Neural cell (in vitro differentiated cells): Measurements from ENCODE around the gene S100PBP. TPM values are rescaled to one million over a fixed set of nuclear protein-coding genes. Genes with fewer than 3 reads are reported as not detected.

Source experiments
- H2AFZ ChIP-seq: fragments of 200-600, 300-800 bp; sonication (generic), shearing (Covaris generic); 2 replicates; pipeline ENCODE4 v1.6.0; 2014; ENCODE audit warnings: low read depth, mild to moderate bottlenecking, antibody characterized with exemption, low read length, moderate library complexity
- H3F3A ChIP-seq: fragments of 200-600 bp; shearing (Covaris generic); 2 replicates; pipeline ENCODE4 v1.6.1; 2016; ENCODE audit warnings: mild to moderate bottlenecking, moderate library complexity, mixed read lengths, antibody characterized with exemption, low read length; ENCODE audit not compliant: insufficient read depth, poor library complexity, severe bottlenecking
- H3K27ac ChIP-seq: fragments of 200-600, 300-800 bp; sonication (generic), shearing (Covaris generic); 2 replicates; pipeline ENCODE4 v1.5.1; 2014; ENCODE audit warnings: mild to moderate bottlenecking, low read length, moderate library complexity
- H3K27me3 ChIP-seq: fragments of 300-800, 200-600 bp; sonication (generic), shearing (Covaris generic); 2 replicates; pipeline ENCODE4 v1.6.0; 2014; ENCODE audit warnings: mild to moderate bottlenecking, low read depth, low read length, moderate library complexity; ENCODE audit not compliant: insufficient read depth
- H3K36me3 ChIP-seq: fragments of 300-800, 200-600 bp; sonication (generic), shearing (Covaris generic); 2 replicates; pipeline ENCODE4 v1.5.1; 2014; ENCODE audit warnings: mild to moderate bottlenecking, antibody characterized with exemption, low read length, moderate library complexity; ENCODE audit not compliant: insufficient read depth
- H3K4me2 ChIP-seq: fragments of 300-800, 200-600 bp; sonication (generic), shearing (Covaris generic); 2 replicates; pipeline ENCODE4 v1.6.0; 2014; ENCODE audit warnings: mild to moderate bottlenecking, low read length
- H3K4me3 ChIP-seq: fragments of 300-800, 200-600 bp; sonication (generic), shearing (Covaris generic); 2 replicates; pipeline ENCODE4 v1.5.1; 2014; ENCODE audit warnings: mild to moderate bottlenecking, low read length, moderate library complexity
- H3K79me2 ChIP-seq: fragments of 200-600 bp; shearing (Covaris generic); replicated peaks from 2 replicates; pipeline ENCODE4 v1.6.0; 2014; ENCODE audit warnings: mild to moderate bottlenecking, low read length, moderate library complexity; ENCODE audit not compliant: insufficient read depth
- H3K9ac ChIP-seq: fragments of 300-800, 200-600 bp; sonication (generic), shearing (Covaris generic); 2 replicates; pipeline ENCODE4 v1.6.1; 2016; ENCODE audit warnings: mild to moderate bottlenecking, low read length, mixed read lengths
- H3K9me2 ChIP-seq: fragments of 200-600 bp; shearing (Covaris generic); 2 replicates; pipeline ENCODE4 v1.6.1; 2016; ENCODE audit warnings: mild to moderate bottlenecking, low read length, mixed read lengths; ENCODE audit not compliant: insufficient read depth
- H3K9me3 ChIP-seq: fragments of 200-600, 300-800 bp; sonication (generic), shearing (Covaris generic); 2 replicates; pipeline ENCODE4 v1.6.1; 2016; ENCODE audit warnings: mild to moderate bottlenecking, mixed run types, low read length, moderate library complexity, mixed read lengths
- H4K20me1 ChIP-seq: fragments of 200-600 bp; shearing (Covaris generic); 2 replicates; pipeline ENCODE4 v1.6.1; 2016; ENCODE audit warnings: mild to moderate bottlenecking, mixed run types; ENCODE audit not compliant: insufficient read depth
- EP300 ChIP-seq: fragments of 450-650 bp; conservative IDR thresholded peaks from 2 replicates; pipeline ENCODE4 v1.6.1; 2014; ENCODE audit warnings: antibody characterized with exemption, mild to moderate bottlenecking, moderate library complexity; ENCODE audit not compliant: poor library complexity, severe bottlenecking
- EZH2 ChIP-seq: fragments of 200-600, 300-800 bp; shearing (Covaris generic), sonication (generic); IDR thresholded peaks from 2 replicates; pipeline ENCODE4 v1.6.1; 2014; ENCODE audit warnings: antibody characterized with exemption, low read length, borderline replicate concordance, mild to moderate bottlenecking; ENCODE audit not compliant: insufficient read depth, poor library complexity, severe bottlenecking
- MXI1 ChIP-seq: fragments of 450-650 bp; conservative IDR thresholded peaks from 2 replicates; pipeline ENCODE4 v1.6.1; 2014; ENCODE audit warnings: antibody characterized with exemption, mild to moderate bottlenecking; ENCODE audit not compliant: poor library complexity, severe bottlenecking
- POLR2AphosphoS5 ChIP-seq: IDR thresholded peaks from 2 replicates; pipeline ENCODE4 v1.6.1; 2012
- RAD21 ChIP-seq: fragments of 450-650 bp; conservative IDR thresholded peaks from 2 replicates; pipeline ENCODE4 v1.6.1; 2014; ENCODE audit warnings: antibody characterized with exemption, mild to moderate bottlenecking, moderate library complexity
- SMC3 ChIP-seq: fragments of 450-650 bp; conservative IDR thresholded peaks from 2 replicates; pipeline ENCODE4 v1.6.1; 2014; ENCODE audit warnings: antibody characterized with exemption, mild to moderate bottlenecking, moderate library complexity; ENCODE audit not compliant: poor library complexity
- TAF1 ChIP-seq: IDR thresholded peaks from 2 replicates; pipeline ENCODE4 v1.6.1; 2012; ENCODE audit warnings: low read depth
- polyA plus RNA-seq: library from polyadenylated mRNA; depleted of rRNA; stranded (reverse); fragments of >200 nt; gene quantifications from 2 replicates; pipeline ENCODE4 v1.2.3, GENCODE V29; 2014
- TF ChIP-seq, protein P1 (sequence below): IDR thresholded peaks from 2 replicates; pipeline ENCODE4 v1.6.1; 2012; ENCODE audit warnings: borderline replicate concordance
- TF ChIP-seq, protein P2 (sequence below): fragments of 450-650 bp; IDR thresholded peaks from 2 replicates; pipeline ENCODE4 v1.5.1; 2014; ENCODE audit warnings: antibody characterized with exemption, mild to moderate bottlenecking, moderate library complexity; ENCODE audit not compliant: poor library complexity, severe bottlenecking

S100PBP gene
- polyA plus RNA-seq, 1 donor from 2014 or later, result 77.0 TPM

DNA sequence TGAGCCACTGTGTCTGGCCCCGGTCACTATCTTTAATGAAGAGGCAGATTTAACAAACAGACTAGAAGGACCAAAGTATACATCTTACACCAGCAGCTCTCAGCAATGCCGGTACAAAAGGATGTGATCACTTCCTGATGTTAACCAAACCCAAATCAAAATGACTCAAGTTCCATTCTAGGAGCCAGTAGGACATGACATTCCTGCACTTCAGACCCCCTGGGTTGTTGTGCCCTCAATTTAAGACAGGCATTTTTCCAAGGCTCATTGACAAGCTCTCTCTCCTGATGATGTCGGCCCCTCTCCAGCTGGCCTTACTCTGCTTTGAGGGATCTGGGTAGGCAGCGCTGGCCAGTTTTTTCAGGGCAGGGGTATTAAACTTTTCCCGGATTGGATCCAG is 35.4 kb upstream of the S100PBP start:
- no peaks in the 10 kb centered on the region for H3K79me2 ChIP-seq
- no peak overlapping the region for H3K9ac ChIP-seq
- H3K4me3 ChIP-seq, result no peak overlapping the region
- no peaks in the 10 kb centered on the region for H3K36me3 ChIP-seq
- no peak overlapping the region for H3K27ac ChIP-seq
- no peaks in the 10 kb centered on the region for H3K9me2 ChIP-seq
- no peaks in the 10 kb centered on the region for H3K27me3 ChIP-seq
- H4K20me1 ChIP-seq, result no peaks in the 10 kb centered on the region
- no peaks in the 10 kb centered on the region for H3F3A ChIP-seq
- H2AFZ ChIP-seq, result no peak overlapping the region
- TF ChIP-seq MXI1 (no peak), POLR2AphosphoS5 (no peak), EZH2 (no peak), SMC3 (no peak), EP300 (no peak), TAF1 (no peak), RAD21 (no peak)
- TF ChIP-seq, protein P1, sequence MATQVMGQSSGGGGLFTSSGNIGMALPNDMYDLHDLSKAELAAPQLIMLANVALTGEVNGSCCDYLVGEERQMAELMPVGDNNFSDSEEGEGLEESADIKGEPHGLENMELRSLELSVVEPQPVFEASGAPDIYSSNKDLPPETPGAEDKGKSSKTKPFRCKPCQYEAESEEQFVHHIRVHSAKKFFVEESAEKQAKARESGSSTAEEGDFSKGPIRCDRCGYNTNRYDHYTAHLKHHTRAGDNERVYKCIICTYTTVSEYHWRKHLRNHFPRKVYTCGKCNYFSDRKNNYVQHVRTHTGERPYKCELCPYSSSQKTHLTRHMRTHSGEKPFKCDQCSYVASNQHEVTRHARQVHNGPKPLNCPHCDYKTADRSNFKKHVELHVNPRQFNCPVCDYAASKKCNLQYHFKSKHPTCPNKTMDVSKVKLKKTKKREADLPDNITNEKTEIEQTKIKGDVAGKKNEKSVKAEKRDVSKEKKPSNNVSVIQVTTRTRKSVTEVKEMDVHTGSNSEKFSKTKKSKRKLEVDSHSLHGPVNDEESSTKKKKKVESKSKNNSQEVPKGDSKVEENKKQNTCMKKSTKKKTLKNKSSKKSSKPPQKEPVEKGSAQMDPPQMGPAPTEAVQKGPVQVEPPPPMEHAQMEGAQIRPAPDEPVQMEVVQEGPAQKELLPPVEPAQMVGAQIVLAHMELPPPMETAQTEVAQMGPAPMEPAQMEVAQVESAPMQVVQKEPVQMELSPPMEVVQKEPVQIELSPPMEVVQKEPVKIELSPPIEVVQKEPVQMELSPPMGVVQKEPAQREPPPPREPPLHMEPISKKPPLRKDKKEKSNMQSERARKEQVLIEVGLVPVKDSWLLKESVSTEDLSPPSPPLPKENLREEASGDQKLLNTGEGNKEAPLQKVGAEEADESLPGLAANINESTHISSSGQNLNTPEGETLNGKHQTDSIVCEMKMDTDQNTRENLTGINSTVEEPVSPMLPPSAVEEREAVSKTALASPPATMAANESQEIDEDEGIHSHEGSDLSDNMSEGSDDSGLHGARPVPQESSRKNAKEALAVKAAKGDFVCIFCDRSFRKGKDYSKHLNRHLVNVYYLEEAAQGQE, result no peak
- TF ChIP-seq, protein P2, sequence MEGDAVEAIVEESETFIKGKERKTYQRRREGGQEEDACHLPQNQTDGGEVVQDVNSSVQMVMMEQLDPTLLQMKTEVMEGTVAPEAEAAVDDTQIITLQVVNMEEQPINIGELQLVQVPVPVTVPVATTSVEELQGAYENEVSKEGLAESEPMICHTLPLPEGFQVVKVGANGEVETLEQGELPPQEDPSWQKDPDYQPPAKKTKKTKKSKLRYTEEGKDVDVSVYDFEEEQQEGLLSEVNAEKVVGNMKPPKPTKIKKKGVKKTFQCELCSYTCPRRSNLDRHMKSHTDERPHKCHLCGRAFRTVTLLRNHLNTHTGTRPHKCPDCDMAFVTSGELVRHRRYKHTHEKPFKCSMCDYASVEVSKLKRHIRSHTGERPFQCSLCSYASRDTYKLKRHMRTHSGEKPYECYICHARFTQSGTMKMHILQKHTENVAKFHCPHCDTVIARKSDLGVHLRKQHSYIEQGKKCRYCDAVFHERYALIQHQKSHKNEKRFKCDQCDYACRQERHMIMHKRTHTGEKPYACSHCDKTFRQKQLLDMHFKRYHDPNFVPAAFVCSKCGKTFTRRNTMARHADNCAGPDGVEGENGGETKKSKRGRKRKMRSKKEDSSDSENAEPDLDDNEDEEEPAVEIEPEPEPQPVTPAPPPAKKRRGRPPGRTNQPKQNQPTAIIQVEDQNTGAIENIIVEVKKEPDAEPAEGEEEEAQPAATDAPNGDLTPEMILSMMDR, result no peak
- H3K9me3 ChIP-seq, result no peaks in the 10 kb centered on the region
- no peak overlapping the region for H3K4me2 ChIP-seq

DNA sequence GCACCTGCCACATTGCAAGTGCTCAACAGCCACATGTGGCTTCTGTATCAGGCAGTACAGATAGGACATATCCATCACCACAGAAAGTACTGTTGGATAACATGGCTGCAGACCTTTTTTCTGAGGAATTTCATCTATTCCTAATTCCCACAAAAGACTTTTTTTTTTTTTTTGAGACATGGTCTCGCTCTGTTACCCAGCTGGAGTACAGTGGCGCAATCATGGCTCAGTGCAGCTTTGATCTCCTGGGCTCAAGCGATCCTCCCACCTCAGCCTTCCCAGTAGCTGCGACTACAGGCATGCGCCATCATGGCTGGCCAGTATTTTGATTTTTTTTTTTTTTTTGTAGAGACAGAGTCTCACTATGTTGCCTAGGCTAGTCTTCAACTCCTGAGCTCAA is 33.6 kb upstream of the S100PBP start:
- H3F3A ChIP-seq, result no peaks in the 10 kb centered on the region
- no peak overlapping the region for H2AFZ ChIP-seq
- no peaks in the 10 kb centered on the region for H4K20me1 ChIP-seq
- H3K27me3 ChIP-seq, result no peaks in the 10 kb centered on the region
- H3K9me3 ChIP-seq, result no peaks in the 10 kb centered on the region
- H3K4me2 ChIP-seq, result no peak overlapping the region
- TF ChIP-seq EP300, result no peak
- TF ChIP-seq, protein P1, result no peak
- TF ChIP-seq, protein P2, result no peak
- TF ChIP-seq EZH2, result no peak
- no peak for TF ChIP-seq SMC3
- TF ChIP-seq MXI1, result no peak
- TF ChIP-seq POLR2AphosphoS5, result no peak
- no peak for TF ChIP-seq RAD21
- no peak for TF ChIP-seq TAF1
- H3K79me2 ChIP-seq, result no peaks in the 10 kb centered on the region
- no peak overlapping the region for H3K9ac ChIP-seq
- no peaks in the 10 kb centered on the region for H3K36me3 ChIP-seq
- no peak overlapping the region for H3K27ac ChIP-seq
- no peak overlapping the region for H3K4me3 ChIP-seq
- no peaks in the 10 kb centered on the region for H3K9me2 ChIP-seq
